Measurements from ENCODE around the gene RGS14.
"Not testable (repeated sequence)": the region's sequence is repeated elsewhere in the genome, so short reads cannot be mapped to it uniquely, and the experiment has no call there.

The RGS14 gene

GRCh38 chr5:177403792-177404640 is 46.3 kb downstream of the RGS14 start:
- peak; percentile 78 for DNase-seq (ENCODE audit: low spot score)

GRCh38 chr5:177404641-177405179 is 47.0 kb downstream of the RGS14 start:
- DNase-seq (ENCODE audit: low spot score): no peak

- DNase-seq (ENCODE audit: low spot score): no peak
These were observed 47.6 kb downstream of the RGS14 start for GRCh38 chr5:177405312-177405711.

- peak; percentile 42 for DNase-seq (ENCODE audit: low spot score)
These were observed 48.1 kb downstream of the RGS14 start for GRCh38 chr5:177405805-177406204.

- no peak for DNase-seq (ENCODE audit: low spot score)
These were observed 51.5 kb downstream of the RGS14 start, which contains the start of gene F12 for GRCh38 chr5:177409043-177409801. TSS of gene F12 (minus strand) at chr5:177409564. CDS start at chr5:177409527, 37 bp downstream.

GRCh38 chr5:177410575-177410974 is 52.9 kb downstream of the RGS14 start:
- DNase-seq (ENCODE audit: low spot score): no peak

- peak; percentile 47 for DNase-seq (ENCODE audit: low spot score)
These were observed 55.0 kb downstream of the RGS14 start for GRCh38 chr5:177412603-177413233.

- DNase-seq (ENCODE audit: low spot score): no peak
These were observed 56.8 kb downstream of the RGS14 start for GRCh38 chr5:177414481-177414880.

GRCh38 chr5:177417081-177417480 is 59.4 kb downstream of the RGS14 start:
- not testable (repeated sequence) for DNase-seq (ENCODE audit: low spot score)

GRCh38 chr5:177419046-177419445 is 61.3 kb downstream of the RGS14 start:
- no peak for DNase-seq (ENCODE audit: low spot score)

- DNase-seq (ENCODE audit: low spot score): not testable (repeated sequence)
These were observed 62.7 kb downstream of the RGS14 start for GRCh38 chr5:177420472-177420871.

GRCh38 chr5:177421062-177421798 is 63.5 kb downstream of the RGS14 start:
- no peak for DNase-seq (ENCODE audit: low spot score)
